ENCODE results near the gene RBBP5.
"Not testable (repeated sequence)": the region's sequence is repeated elsewhere in the genome, so short reads cannot be mapped to it uniquely, and the experiment has no call there.

RBBP5 gene, protein sequence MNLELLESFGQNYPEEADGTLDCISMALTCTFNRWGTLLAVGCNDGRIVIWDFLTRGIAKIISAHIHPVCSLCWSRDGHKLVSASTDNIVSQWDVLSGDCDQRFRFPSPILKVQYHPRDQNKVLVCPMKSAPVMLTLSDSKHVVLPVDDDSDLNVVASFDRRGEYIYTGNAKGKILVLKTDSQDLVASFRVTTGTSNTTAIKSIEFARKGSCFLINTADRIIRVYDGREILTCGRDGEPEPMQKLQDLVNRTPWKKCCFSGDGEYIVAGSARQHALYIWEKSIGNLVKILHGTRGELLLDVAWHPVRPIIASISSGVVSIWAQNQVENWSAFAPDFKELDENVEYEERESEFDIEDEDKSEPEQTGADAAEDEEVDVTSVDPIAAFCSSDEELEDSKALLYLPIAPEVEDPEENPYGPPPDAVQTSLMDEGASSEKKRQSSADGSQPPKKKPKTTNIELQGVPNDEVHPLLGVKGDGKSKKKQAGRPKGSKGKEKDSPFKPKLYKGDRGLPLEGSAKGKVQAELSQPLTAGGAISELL
- long read RNA-seq, donor 1, full-length matches to known transcripts: 2 of 2 reads
- long read RNA-seq, donor 1, partial matches to known transcripts: 0 of 2 reads
- long read RNA-seq, donor 1, other reads (novel, unspliced or antisense): 0 of 2 reads
- long read RNA-seq, donor 2: 0 reads
- long read RNA-seq, donor 3, full-length matches to known transcripts: 1 of 1 reads
- long read RNA-seq, donor 3, partial matches to known transcripts: 0 of 1 reads
- long read RNA-seq, donor 3, other reads (novel, unspliced or antisense): 0 of 1 reads
- long read RNA-seq, donor 4: 0 reads
- long read RNA-seq, donor 5, full-length matches to known transcripts: 2 of 2 reads
- long read RNA-seq, donor 5, partial matches to known transcripts: 0 of 2 reads
- long read RNA-seq, donor 5, other reads (novel, unspliced or antisense): 0 of 2 reads
- long read RNA-seq, donor 6, full-length matches to known transcripts: 1 of 16 reads
- long read RNA-seq, donor 6, partial matches to known transcripts: 15 of 16 reads
- long read RNA-seq, donor 6, other reads (novel, unspliced or antisense): 0 of 16 reads
- long read RNA-seq, donor 7: 0 reads
- long read RNA-seq, donor 8, full-length matches to known transcripts: 2 of 2 reads
- long read RNA-seq, donor 8, partial matches to known transcripts: 0 of 2 reads
- long read RNA-seq, donor 8, other reads (novel, unspliced or antisense): 0 of 2 reads

DNA sequence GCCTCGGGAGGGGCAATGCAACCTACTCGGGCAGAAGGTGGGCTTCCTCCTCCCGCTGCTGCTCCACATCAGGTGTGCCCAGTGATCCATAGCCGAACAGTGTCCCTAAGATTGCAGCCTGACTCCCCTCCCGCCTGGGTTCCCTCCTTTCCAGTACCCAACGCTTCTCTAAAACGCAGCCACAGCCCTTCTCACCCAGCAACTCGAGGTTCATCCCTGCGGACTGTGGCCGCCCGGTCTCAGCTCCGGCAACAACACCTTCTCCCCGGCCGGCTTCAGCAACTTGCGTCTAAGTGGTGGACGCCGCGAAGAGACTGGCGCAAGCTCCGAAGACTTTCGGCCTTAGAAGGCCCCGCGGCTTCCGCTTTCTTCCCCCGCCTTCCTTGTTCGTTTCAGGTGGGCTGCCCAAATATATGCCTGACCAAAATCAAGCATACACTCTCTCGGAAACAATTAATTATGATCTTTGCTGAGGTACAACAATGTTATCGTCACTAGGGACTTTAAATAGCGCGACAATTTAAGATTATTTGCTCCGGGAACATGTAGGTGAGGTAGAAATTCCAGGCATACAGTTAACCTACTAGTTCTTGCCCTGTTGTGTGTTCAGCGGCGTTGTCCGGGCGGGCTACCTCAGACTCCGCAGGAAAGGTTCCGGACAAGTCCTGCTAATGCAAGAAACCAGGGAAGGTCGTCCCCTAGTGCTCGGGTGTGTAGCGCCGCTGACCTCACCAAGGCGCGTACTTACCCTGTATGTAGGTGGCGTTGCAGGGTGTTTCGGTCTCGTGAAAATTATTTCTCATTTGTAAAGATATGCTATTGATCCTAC lies at the start of gene RBBP5:
TSS of gene RBBP5 (minus strand) at position 319 of the 829 bp plus-strand sequence. CDS start at position 214, 105 bp downstream.
- peak; percentile 95 for DNase-seq

DNA sequence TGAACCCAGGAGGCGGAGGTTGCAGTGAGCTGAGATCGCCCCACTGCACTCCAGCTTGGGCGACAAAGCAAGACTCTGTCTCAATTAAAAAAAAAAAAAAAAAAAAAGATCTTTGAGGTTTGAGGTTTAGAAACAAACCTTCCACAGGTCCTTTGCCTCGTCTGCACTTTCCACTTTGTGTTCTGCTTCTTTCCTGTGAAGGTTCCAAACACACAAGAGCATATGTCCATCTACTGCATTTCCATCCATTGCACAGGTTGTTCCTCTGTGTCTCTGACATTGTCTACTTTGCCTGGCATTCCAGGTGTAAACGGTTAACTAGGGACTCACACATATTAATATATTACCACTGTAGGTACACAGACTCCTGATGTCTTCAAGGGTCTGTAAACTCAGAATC lies 49.6 kb upstream of the RBBP5 start:
- no peak for DNase-seq

DNA sequence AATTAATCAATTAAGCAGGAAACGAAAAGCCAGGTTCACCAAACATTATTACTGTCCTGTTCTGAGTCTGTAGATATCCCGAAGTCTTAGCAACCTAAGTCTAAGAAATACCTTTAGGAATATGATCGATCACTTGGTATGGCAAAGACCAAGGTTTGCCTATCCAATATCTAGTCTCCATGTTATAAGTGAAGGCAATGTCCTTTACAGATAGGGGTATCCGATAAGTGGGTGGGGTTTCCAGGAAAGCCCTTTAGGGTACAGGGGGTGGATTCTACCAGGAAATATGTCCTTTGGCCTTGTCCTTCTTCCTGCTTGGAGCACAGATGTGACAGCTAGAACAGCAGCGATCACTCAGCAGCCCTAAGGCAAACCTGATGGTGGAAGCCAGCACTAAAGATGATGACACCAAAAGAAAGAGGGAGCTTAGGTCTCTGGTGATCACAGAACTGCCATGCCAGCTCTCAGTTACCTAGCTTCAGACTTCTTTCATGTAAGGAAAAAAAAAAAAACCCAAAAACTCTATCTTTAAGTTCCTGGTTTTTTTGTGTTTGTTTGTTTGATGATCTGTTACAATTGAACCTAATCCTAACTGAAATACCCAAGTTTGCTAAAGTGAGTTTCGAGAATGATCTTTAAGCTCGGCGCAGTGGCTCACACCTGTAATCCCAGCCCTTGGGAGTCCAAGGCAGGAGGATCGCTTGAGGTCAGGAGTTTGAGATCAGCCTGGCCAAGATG lies 48.9 kb upstream of the RBBP5 start:
- DNase-seq: no peak

DNA sequence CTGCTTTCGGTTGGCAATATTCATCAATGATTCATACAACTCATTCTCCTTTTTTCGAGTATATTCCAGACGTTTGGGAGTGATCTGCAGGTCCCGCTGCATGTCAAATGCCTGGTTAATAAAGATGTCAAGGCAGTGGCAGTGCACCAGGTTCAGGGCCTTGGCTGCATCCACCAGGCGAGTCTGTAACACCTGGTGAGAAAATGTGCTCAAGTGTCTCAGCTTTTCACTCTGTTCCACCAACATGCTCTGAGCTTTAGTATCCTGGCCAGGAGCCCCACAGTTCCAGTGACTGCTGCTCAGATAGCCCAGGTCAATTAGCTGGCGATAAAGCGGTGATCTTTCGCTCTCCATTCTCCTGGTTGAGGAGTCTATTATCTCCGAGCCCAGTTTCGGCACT lies 47.5 kb upstream of the RBBP5 start:
- no peak for DNase-seq

DNA sequence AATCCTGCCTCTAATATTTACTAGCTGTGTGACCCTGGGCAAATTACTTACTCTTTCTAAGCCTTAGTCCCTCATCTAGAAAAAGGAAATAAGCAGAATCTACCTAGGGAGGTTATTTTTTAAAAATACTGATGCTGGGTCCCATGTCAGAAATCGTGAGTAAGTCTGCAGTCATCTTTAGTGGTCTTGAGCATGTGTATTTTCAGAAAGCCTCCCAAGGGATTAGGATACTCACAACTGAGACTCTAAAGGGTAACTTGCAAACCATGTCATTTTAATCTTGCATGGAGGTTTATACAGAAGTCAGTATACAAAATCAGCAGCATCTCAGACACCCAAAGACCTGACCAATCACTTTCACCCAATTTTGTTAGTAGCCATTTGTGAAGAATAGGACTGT lies 46.5 kb upstream of the RBBP5 start:
- DNase-seq: no peak

DNA sequence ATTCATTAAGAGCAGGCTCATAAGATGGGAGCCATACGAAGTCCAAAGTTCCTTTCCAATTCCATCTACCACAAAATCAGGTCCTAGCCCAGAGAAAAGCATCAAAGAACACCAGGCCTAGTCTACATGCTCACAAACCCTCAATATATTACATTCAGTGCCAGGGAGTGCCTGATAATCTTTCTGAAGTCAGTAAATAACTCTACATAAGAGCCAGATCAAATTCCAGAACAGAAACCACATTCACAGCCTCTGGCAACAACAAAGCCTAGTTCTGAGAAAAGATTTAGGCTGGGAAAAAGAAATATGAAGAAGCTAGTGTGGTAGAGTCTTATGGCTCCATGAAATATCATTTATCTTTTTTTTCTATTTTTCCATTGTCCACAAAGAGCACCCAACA lies 40.5 kb upstream of the RBBP5 start:
- no peak for DNase-seq

DNA sequence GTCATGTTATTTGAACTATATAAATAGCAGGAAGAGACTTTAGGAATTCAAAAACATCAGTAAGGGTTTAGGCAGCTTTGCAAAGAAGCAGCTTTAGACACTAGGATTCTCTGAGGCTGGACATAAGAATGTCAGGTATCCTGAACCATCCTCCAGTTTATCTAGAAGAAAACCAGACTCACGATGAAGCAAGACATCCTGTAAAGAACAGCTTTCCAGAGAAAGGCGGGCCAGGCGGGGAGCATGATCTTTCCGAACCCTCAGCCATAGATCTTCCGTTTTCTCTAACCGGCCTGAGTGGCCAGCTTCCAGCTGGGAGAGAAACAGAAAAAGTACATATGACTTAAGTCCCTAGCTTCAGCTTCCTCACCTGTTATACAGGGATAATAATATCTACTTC lies 39.3 kb upstream of the RBBP5 start:
- no peak for DNase-seq

DNA sequence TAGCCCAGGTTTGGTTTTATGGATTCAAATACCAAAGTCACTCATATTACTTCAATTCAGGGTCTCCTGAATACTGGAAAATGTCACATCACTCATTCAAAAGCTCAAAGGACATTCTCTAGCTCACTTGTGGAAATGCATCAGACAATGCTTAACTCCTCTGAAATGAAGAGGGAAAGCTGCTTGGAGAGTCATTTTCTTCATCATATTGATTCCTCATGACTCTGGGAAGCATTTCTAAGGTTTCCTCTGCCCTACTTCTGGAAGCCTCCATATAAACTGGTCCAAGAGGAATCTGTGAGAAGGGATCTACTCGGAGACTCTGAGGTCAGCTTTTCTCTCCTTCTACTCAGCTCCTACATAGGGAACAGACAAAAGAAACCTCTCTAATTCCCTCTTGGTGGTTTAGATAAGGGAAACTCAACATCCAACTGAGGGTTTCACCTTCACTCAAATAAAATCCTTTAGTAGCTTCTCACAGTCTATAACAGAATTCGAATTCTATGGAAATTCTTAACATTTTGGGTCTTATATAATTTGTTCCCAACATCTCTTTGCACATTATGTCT lies 36.4 kb upstream of the RBBP5 start:
- DNase-seq: no peak

DNA sequence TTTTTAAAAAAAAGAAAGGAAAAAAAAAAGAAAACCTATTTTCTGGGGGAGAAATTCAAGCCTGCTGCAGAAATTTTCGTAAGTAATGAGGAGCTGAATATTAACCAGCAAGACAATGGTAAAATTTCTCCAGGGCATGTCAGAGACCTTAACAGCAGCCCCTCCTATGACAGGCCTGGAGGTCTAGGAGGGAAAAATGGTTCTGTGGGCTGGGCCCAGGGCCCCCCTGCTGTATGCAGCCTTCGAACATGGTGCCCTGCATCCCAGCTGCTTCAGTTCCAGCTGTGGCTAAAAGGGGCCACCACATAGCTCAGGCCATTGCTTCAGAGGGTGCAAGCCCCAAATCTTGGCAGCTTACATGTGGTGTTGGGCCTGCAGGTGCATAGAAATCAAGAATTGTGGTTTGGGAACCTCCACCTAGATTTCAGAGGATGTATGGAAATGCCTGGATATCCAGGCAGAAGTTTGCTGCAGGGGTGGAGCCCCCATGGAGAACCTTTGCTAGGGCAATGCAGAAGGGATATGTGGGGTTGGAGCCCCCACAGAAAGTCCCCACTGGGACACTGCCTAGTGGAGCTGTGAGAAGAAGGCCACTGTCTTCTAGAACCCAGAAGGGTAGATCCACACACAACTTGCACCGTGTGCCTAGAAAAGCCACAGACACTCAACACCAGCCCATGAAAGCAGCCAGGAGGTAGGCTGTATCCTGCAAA lies 34.0 kb upstream of the RBBP5 start:
- not testable (repeated sequence) for DNase-seq

DNA sequence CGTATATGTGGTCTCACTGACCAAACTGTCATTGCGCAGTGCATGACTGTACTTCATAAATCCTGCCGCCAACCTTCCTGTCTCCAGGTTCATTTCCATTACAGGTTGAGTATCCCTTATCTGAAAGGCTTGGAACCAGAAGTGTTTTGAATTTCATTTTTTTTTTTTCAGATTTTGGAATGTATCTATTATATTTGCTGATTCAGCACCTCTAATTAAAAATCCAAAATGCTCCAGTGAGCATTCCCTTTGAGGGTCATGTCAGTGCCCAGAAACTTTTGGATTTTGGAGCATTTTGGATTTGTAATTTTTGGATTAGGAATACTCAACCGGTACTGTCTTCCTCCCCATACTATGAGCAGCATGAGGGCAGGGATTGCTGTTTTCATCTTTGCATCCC lies 30.7 kb upstream of the RBBP5 start:
- no peak for DNase-seq

DNA sequence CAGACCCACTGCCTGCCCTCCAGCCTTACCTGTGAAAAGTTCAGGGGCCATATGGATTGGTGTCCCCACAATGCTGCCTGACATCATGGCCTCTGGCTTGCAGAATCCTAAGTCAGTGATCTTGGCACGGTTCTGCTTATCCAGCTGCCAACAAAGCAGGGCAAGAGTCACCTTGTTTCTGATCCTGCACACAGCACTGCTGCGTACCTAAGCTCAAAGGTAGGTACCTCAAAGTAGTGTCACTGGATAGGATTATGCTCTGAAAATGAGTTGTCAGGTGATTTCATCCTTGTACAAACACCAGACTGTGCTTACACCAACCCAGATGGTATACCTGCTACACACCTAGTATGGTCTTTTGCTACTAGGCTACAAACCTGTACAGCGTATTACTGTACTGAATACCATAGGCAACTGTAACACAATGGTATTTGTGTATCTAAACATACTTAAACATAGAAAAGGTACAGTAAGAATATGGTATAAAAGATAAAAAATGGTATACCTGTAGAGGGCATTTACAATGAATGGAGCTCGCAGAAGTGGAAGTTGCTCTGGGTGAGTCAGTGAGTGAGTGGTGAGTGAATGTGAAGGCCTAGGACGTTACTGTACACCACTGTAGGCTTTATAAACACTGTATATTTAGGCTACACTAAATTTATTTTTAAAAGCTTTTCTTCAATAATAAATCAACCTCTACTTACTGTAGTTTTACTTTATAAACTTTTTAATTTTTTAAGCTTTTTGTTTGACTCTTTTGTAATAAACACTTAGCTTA lies 29.1 kb upstream of the RBBP5 start:
- DNase-seq: no peak

DNA sequence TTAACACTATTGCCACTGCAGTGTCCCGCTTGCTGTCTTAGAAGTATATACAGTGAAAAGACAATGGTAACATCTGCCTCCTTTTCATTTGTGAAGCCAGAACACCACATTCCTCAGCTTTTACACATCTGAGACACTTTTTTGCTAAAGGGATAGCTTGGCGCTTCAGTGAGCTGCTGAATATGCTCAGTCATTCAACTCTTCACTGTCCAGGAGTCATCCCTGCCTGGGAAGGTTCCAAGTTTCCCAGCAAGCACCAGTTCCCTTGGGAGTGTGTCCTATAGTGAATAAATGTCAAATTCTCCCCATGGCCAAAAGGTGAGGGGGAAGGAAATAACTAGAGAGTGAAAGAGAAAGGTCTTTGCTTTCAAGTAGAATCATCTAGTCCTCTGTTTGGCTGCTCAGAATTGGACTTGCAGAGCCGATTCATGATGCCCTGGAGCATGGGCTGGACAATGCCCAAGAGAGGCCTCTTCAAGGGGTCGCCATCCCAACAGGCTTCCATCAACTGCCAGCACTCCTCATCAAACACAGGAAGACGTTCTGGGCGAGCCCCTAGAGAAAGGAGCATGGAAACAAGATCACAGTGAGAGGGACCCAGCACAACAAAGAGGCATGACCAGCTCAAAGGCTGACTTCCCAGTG lies 25.5 kb upstream of the RBBP5 start:
- no peak for DNase-seq

DNA sequence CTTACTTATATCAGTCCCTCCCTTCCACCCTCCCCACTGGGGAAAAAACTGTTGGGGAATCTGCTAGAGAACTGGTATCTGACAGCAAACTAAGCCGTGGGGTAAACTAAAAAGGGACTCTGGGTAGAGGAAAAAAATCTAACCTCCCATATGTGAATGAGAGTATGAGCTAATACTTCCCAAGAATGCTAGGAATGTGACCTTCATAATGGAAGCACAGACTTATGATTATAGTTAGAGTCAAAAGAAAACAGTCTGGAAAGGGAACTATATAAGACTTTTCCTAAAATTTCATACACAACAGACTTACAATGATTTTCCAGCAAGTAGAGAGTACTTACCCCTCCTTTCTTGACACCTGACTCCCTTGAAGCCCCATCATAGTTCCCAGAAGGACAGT lies 23.0 kb upstream of the RBBP5 start:
- no peak for DNase-seq

DNA sequence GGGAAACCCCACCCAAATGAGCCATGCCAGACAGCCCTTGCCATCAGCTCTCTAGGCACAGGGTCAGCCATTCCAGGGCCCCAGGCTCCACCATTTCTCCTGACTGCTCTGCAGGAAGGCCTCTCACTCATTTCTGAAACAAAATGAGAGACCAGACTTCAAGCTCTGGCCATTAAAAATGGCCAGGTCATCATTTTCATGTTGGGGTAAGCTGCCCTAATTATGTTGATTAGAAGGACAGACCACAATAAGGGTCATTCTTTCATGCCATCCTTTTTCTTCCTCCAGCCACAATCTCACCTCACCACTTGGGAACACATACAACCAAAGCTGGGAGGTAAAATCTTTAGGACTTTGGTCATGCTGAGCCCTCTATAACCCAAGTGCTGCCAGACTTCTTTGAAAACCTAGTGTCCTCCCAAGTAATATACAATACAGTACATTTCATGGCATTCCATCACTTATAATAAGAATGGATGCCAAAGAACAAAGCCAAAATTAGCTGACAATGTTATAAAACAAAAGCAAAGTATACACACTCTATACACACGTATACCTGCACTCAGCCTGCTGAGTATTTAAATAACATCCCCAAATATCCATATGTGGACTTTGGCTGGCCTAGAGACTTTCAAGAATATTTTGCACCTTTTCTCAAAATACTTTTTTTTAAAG lies 22.4 kb upstream of the RBBP5 start:
- no peak for DNase-seq

DNA sequence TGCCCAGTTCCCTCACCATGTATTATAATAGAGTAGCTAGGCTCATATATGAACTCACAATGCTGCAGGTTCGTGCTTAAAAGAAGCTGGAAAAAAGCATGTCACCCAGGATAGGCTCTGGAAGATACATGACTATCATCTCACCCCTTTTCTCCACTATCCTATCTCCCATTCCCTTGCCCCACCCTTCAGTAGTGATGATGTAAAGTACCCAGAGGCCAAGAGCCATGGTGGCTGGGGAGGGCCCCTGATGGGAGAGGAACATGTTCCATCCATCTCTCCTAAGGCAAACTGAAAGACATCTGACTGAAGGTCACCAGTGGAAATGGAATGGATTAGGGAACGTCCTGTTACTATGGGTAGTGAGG lies 20.3 kb upstream of the RBBP5 start:
- DNase-seq: no peak

DNA sequence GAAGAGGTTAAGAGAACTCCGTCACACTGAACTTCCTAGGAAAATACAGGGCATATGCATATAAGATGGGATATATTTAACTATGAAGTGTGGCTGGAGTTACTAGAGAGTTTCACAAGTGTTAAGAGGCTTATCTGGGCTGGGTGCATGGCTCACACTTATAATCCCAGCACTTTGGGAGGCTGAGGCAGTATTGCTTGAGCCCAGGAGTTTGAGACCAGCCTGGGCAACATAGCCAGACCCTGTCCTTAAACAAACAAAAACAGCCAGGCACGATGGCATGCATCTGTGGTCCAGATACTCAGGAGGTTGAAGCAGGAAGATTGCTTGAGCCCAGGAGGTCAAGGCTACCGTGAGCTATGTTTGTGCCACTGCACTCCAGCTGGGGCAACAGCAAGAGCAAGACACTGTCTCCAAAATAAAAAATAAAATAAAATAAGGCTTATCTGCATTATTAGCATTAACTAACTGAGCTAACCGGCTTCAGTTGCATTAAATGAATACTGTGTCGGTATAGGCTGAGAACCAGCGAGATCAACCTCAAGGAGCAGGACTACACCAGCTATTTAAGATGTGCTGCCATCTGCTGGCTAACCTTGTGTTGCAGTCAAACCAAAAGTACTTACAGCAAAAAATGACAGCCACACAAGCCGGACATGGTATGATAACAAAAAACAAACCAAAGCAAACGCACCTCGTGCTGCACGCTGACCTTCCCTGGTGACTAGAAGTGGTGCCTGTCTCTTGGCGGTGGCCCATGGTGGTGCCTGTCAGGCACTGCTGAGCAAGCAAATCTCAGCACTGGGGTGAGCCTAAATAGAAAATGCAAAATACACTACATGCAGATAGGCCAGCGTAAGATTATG lies 19.7 kb upstream of the RBBP5 start:
- peak; percentile 67 for DNase-seq

DNA sequence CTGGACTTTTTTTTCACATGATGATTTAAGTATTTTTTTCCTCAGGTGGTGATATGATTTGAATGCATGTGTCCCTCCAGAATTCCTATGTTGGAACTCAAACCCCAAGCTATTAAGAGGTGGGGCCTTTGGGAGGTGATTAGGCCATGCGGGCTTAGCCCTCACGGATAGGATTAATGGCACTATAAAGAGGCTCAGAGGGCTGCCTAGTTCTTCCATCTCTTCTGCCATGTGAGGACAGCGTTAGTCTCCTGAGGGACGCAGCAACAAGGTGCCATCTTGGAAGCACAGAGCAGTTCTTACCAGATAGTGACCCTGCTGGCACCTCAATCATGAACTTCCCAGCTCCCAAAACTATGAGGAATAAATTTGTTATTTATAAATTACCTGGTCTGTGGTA lies 18.3 kb upstream of the RBBP5 start:
- DNase-seq: no peak
